DMS79 treated with DMSO at 0.1 percent for 48 hours (cell line): Measurements from ENCODE around the gene BTK.

Experiments used
- DNase-seq: peaks from one replicate; lab custom pipeline; 2025; lab: John Stamatoyannopoulos, UW

BTK gene

GRCh38 chrX:101393530-101394305, 7.7 kb upstream of the BTK start:
- no peak for DNase-seq

GRCh38 chrX:101391831-101392230, 5.8 kb upstream of the BTK start:
- DNase-seq: no peak

GRCh38 chrX:101390664-101391525, 4.9 kb upstream of the BTK start, which contains the start of gene RPL36A:
Gene RPL36A (plus strand): TSS chrX:101391011. CDS start chrX:101391044, 33 bp downstream.
- peak; percentile 80 for DNase-seq

- no peak for DNase-seq
Measured at GRCh38 chrX:101388604-101389003, 2.6 kb upstream of the BTK start.

- no peak for DNase-seq
Measured at GRCh38 chrX:101386542-101386885, 523 bp upstream of the BTK start.

GRCh38 chrX:101385026-101385684, 836 bp downstream of the BTK start:
- DNase-seq: no peak

GRCh38 chrX:101383679-101384205, 2.2 kb downstream of the BTK start:
- peak; percentile 26 for DNase-seq

- DNase-seq: no peak
Measured at GRCh38 chrX:101377547-101377946, 8.4 kb downstream of the BTK start.

GRCh38 chrX:101370888-101371504, 15.0 kb downstream of the BTK start:
- DNase-seq: no peak

GRCh38 chrX:101369687-101370086, 16.3 kb downstream of the BTK start:
- DNase-seq: no peak

- DNase-seq: no peak
Measured at GRCh38 chrX:101368800-101369199, 17.2 kb downstream of the BTK start.

GRCh38 chrX:101365301-101365795, 20.6 kb downstream of the BTK start:
- no peak for DNase-seq

GRCh38 chrX:101362757-101363156, 23.2 kb downstream of the BTK start:
- no peak for DNase-seq

GRCh38 chrX:101362116-101362515, 23.9 kb downstream of the BTK start:
- DNase-seq: no peak

GRCh38 chrX:101360390-101360789, 25.6 kb downstream of the BTK start:
- no peak for DNase-seq

- no peak for DNase-seq
Measured at GRCh38 chrX:101359966-101360365, 26.0 kb downstream of the BTK start.

GRCh38 chrX:101357166-101357795, 28.7 kb downstream of the BTK start:
- DNase-seq: no peak

GRCh38 chrX:101349193-101349562, 36.8 kb downstream of the BTK start:
- DNase-seq: no peak

- peak; percentile 48 for DNase-seq
Measured at GRCh38 chrX:101348452-101349192, 37.4 kb downstream of the BTK start, which contains the start of gene TIMM8A. Gene TIMM8A (minus strand): TSS chrX:101348742. CDS start chrX:101348664, 78 bp downstream.

- no peak for DNase-seq
Measured at GRCh38 chrX:101347859-101348451, 38.0 kb downstream of the BTK start.
